GM18511 (cell line): ENCODE data around the gene S100A12.

Experiments
- ATAC-seq: cut with Tn5 transposase; IDR thresholded peaks from one replicate; pipeline ENCODE4 v1.9.1; 2021; ENCODE audit warnings: mild to moderate bottlenecking, moderate library complexity; ENCODE audit not compliant: unreplicated experiment

The S100A12 gene

GRCh38 chr1:153397051-153397923 is 21.9 kb upstream of the S100A12 start:
- no peak for ATAC-seq

DNA sequence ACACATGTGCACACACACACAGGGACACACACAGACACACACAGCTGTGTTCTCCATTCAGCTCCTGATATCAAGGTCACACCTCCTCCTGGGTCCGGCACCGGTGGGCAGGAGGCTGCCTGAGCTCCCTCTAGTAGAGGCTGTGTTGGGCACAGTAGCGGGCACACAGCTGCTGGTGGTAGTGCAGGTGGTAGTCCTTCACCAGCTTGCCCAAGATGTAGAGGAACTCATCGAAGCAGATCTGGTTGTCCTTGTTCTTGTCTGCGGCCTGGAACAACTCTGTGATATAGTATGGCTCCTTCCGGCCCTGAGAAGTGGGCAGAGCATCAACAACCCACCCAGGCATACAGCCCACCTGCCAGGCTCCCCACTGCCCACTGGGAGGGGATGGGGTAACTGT is 21.0 kb upstream of the S100A12 start:
- ATAC-seq = no peak

DNA sequence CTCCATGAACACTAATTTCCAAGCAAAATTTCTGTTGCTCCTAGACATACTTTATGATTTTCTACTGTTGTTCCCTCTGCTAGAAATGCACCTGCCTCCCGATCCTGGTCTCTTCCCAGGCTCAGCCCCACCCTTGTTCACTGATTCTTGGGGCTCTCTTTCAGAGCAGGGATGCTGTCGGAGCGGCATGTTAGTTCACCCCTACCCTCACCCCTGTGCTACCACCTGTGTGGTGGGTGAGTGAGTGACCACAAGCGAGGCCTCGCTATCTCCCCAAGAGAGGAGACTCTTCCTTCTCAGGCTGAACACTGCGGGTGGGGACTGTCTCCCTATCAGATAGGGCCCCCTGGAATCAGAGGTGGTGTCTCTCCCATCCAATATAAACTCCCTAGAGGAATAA is 20.4 kb upstream of the S100A12 start:
- ATAC-seq = no peak

GRCh38 chr1:153395136-153395685 is 19.8 kb upstream of the S100A12 start:
- ATAC-seq = no peak

DNA sequence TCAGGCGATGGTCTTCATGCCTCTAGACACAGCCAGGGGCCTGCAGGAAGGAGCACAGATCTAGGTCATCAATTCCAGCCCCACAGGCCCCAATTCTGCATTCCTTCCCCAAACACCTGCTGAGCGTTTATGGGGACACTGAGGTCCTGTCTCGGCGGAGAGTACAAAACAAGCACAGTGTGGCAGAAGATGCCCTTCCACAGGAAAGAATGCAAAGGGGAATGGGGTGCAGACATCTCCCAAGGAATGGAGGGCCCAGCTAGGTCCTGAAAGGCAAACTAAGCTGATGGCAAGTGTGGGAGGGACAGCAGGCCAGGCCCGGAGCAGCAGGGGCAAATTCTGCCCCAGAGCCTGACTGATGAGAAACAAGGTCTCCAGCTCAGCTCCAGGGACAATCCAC is 19.0 kb upstream of the S100A12 start:
- no peak for ATAC-seq

DNA sequence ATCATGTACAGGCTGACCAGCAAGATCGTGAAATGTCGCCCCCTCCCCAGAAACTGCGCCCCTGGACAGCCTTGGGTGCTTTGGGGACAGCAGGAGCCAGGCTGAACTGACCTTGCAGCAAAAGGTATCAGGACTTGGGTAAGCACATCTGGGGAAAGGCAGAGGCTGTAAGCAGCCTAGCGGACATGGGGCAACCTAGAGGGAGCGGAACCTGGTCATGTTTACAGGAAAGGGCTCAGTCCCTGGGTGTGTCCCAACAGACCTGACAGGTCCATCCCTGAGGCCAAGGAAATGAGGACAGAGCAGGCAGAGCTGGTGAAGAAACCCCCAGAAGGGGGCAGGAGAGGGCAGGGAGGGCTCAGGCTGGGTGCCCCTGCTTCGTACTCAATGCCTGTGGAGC is 18.5 kb upstream of the S100A12 start:
- ATAC-seq = no peak

DNA sequence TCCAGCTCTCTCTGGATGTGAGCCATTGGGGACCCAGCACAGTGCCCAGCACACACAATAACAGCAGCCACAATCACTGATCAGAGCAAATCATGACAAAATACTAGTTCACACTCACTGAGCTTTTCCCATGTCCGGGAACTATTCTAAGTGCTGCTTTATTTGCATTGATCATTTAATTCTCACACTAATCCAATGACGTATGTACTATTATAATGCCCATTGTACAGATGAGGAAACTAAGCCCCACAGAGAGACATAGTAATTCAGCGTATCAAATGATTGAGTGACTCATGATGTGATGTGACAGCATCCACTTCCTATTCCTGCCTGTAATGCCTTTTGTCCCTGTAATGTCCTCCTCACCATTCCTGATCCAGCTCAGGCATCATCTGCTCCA is 17.4 kb upstream of the S100A12 start:
- no peak for ATAC-seq

GRCh38 chr1:153392258-153392657 is 16.8 kb upstream of the S100A12 start:
- no peak for ATAC-seq

DNA sequence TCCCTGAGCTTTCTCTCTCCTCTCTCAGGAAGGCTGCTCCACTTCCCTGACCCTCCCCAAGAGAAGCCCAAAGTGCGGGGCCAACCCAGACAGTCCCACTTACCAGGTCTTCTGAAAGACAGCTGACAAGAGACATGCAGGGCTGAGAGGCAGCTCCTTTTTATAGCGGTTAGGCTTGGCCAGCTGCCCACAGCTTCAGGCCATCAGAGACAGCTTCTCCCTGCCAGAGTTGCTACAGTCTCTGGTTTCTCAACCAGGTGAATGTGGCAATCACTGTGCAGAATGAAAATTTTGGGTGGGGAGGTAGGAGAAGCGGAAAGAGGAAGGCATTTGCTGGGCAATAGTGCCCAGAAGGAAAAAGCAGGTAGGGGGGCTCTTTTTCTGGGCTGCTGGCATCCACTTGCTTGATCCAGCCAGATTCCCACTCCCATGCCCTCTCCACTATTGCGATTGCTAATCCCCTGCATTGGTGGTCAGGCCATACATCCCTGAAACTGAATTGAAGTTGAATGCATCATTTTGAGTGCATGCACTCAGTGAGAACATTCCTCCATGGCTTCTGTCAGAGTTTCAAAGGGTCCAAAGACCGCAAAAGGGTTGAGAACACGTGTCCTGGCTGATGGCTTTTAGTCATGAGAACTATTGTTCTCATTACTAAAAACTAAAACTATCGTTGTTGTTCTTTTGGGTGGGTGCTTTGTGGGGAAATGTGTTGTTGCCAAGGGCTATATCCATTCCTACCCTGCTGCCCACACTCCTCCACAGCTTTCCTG is 15.7 kb upstream of the S100A12 start, which contains the start of gene S100A8:
Gene S100A8, minus strand, starts transcription at position 136 of the 773 bp plus-strand sequence. CDS start 538 bp downstream, outside the sequence.
- ATAC-seq = no peak

GRCh38 chr1:153389973-153390879 is 14.8 kb upstream of the S100A12 start:
- no peak for ATAC-seq

DNA sequence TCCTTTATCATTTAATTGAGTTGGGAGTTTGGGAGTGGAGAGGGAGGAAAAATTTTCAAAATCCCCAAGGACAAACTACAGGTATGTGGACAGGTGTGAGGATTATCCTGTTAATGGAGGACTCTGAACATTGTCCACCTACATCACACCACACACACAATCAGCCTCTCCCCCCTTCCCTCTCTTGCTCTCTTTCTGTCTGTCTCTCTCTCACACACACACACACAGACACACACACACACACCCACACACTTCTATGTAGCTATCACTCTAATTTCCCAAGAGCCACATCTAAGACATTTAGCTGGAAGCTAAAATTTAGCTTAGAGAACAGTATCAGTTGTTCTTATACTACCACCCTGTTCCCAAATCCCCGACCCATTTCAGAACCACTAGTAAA is 14.0 kb upstream of the S100A12 start:
- ATAC-seq = no peak

DNA sequence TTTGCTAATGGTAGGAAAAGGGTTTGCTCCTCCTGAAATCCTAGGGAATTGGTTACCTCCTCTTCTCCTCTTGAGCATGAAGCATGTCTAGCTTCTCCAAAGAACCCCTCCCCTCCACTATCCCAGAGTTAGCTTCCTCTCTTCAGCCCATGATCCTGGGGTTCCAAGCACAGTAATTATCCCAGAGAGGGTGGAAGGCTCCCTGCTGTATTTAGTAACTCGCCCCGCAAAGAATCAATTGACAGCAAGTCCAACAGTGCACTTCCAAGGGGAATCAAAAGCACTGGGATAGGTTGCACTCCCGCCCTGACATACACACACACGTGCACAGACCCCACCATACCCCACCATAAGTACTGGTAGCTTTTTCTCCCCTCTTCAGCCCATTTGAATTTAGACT is 12.4 kb upstream of the S100A12 start:
- ATAC-seq = no peak

DNA sequence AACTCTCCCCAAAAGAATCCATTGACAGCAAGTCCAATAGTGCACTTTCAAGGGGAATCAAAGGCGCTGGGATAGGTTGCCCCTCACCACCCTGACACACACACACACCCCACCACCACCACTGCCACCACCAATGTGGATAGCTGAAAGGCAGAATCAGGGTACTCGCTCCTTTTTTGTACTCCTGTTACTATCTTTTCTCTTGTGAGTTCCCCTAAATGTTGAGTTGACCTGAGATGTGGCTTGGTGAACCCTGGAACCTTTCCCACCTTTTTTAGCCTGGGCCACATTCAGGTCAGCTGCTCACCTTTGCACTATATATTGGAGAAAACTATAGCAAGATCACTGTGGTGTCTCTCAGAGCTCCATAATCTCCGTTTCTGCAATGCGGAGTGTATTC is 11.6 kb upstream of the S100A12 start:
- ATAC-seq = no peak

GRCh38 chr1:153386500-153386901 is 11.1 kb upstream of the S100A12 start:
- ATAC-seq = no peak

DNA sequence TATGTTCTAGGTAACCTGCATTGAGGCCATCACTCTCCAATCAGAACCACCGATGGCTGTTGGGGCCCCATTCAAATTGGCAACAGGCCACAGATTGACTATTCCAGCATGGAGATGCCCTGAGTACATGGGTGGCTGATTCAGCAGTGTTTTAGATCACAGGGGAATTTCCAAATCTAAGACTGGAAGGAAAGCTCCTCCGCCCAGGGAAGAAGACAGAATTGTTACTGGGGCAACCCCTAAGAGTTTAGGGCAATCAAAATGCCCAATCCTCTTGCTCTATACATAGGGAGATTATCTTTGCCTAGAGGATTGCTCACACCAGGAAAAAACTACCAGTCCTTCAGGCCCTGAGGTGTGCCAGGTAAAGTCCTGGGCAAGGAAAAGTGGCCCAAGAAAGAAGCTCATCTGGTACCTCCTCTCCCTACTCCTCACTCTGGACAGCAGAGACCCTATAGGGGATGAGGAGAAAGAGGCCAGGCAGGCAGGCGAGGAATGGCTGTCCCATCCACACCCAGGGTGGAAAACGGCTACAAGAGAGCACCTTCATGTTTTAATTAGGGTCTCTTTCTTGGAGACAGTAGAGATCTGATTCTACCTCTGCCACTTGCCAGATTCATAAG is 9.6 kb upstream of the S100A12 start:
- no peak for ATAC-seq

- ATAC-seq = no peak
Observed at GRCh38 chr1:153380711-153381110, 5.3 kb upstream of the S100A12 start.

DNA sequence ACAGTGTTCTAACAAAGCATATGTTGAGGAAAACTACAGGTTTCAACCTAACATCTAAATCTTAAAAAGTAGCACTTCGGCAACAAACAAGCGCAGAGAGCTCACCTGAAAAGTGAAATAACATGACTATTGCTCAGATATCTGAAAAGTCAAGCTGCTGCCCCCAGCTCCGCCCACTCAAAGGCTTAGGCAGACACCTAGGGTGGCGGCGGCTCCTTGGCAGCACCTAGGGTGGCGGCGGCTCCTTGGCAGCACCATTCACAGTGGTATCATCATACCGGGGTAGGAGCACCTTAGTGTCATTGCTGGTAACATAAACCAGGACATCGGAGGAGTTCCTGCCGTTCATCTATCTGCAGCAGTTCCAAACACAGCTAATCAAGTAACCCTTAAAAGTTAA is 4.2 kb upstream of the S100A12 start:
- no peak for ATAC-seq

- ATAC-seq = no peak
Observed at GRCh38 chr1:153374071-153374470, 1.4 kb downstream of the S100A12 start.

- no peak for ATAC-seq
Observed at GRCh38 chr1:153372571-153372970, 2.9 kb downstream of the S100A12 start.

DNA sequence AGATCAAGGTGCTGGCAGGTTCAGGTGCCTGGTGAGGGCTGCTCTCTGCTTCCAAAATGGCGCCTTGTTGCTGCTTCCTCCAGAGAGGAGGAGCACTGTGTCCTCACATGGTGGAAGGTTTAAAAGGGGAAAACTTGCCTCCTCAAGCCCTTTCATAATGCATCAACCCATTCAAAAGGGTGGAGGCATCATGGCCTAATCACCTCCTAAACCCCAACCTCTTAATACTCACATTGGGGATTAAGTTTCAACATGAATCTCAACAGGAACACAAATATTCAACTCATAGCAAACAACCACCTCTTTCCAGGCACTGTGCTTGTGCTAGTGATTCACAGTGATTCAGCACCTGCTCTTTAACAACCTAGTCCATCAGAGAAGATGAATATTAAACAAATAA is 4.2 kb downstream of the S100A12 start:
- no peak for ATAC-seq
